Suprapubic skin (tissue), 3 donors: Measurements from ENCODE around the gene GAPVD1.

ENCODE experiments used
- EP300 ChIP-seq: sonication (generic); formaldehyde crosslinking; IDR thresholded peaks from one replicate; pipeline ENCODE4 v1.6.1; 2017; ENCODE audit warnings: antibody characterized with exemption
- TF ChIP-seq, protein P1 (sequence below), 2 donors: fragments of 200-600 bp in 1 of 2; fragments of 450-650 bp in 1 of 2; sonication (generic) in 1 of 2; IDR thresholded peaks; one replicate each; pipeline ENCODE4 v1.5.1; 2016 to 2019; ENCODE audit warnings: antibody characterized with exemption in 2 of 2, mild to moderate bottlenecking in 1 of 2, moderate library complexity in 1 of 2

DNA sequence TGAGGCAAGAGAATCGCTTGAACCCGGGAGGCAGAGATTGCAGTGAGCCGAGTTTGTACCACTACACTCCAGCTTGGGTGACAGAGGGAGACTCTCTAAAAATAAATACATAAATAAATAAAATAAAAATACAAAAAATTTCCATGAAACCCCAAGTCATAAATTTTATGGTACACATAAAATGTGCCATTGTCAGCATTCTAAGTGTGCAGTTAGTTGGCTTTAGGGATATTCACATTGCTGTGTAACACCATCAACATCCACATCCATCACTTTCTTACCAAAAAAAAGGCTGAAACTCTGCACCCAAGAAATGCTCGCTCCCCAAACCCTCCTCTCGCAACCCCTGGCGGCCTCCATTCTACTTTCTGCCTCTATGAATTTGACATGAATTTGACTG is 135.2 kb downstream of the GAPVD1 start:
- TF ChIP-seq, protein P1, sequence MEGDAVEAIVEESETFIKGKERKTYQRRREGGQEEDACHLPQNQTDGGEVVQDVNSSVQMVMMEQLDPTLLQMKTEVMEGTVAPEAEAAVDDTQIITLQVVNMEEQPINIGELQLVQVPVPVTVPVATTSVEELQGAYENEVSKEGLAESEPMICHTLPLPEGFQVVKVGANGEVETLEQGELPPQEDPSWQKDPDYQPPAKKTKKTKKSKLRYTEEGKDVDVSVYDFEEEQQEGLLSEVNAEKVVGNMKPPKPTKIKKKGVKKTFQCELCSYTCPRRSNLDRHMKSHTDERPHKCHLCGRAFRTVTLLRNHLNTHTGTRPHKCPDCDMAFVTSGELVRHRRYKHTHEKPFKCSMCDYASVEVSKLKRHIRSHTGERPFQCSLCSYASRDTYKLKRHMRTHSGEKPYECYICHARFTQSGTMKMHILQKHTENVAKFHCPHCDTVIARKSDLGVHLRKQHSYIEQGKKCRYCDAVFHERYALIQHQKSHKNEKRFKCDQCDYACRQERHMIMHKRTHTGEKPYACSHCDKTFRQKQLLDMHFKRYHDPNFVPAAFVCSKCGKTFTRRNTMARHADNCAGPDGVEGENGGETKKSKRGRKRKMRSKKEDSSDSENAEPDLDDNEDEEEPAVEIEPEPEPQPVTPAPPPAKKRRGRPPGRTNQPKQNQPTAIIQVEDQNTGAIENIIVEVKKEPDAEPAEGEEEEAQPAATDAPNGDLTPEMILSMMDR (IDR thresholded peaks at IDR 0.05) = no peak
- no peak for TF ChIP-seq EP300
